ENCODE measurements around the gene SETBP1.

SETBP1 gene

GRCh38 chr18:44848644-44849335 is 168.1 kb downstream of the SETBP1 start:
- DNase-seq: no peak

- DNase-seq: no peak
Observed at GRCh38 chr18:44849361-44849760, 168.7 kb downstream of the SETBP1 start.

GRCh38 chr18:44850001-44850400 is 169.3 kb downstream of the SETBP1 start:
- DNase-seq: no peak

- no peak for DNase-seq
Observed at GRCh38 chr18:44851856-44852621, 171.4 kb downstream of the SETBP1 start.

GRCh38 chr18:44852818-44853217 is 172.1 kb downstream of the SETBP1 start:
- no peak for DNase-seq

GRCh38 chr18:44853430-44853829 is 172.7 kb downstream of the SETBP1 start:
- no peak for DNase-seq

- DNase-seq: no peak
Observed at GRCh38 chr18:44855681-44856080, 175.0 kb downstream of the SETBP1 start.

- peak; percentile 30 for DNase-seq
Observed at GRCh38 chr18:44856157-44856556, 175.5 kb downstream of the SETBP1 start.

- no peak for DNase-seq
Observed at GRCh38 chr18:44857081-44857480, 176.4 kb downstream of the SETBP1 start.

GRCh38 chr18:44857744-44858491 is 177.2 kb downstream of the SETBP1 start:
- DNase-seq: no peak

GRCh38 chr18:44859263-44859662 is 178.6 kb downstream of the SETBP1 start:
- no peak for DNase-seq

- no peak for DNase-seq
Observed at GRCh38 chr18:44859751-44860439, 179.2 kb downstream of the SETBP1 start.

GRCh38 chr18:44862112-44862511 is 181.4 kb downstream of the SETBP1 start:
- DNase-seq: no peak

GRCh38 chr18:44866103-44866502 is 185.4 kb downstream of the SETBP1 start:
- DNase-seq: no peak

- DNase-seq: no peak
Observed at GRCh38 chr18:44869533-44869932, 188.8 kb downstream of the SETBP1 start.

- DNase-seq: no peak
Observed at GRCh38 chr18:44870631-44871502, 190.2 kb downstream of the SETBP1 start.

- no peak for DNase-seq
Observed at GRCh38 chr18:44871771-44872170, 191.1 kb downstream of the SETBP1 start.

- no peak for DNase-seq
Observed at GRCh38 chr18:44876024-44876423, 195.3 kb downstream of the SETBP1 start.

GRCh38 chr18:44876755-44877154 is 196.1 kb downstream of the SETBP1 start:
- no peak for DNase-seq

- DNase-seq: no peak
Observed at GRCh38 chr18:44878335-44878734, 197.6 kb downstream of the SETBP1 start.

- DNase-seq: no peak
Observed at GRCh38 chr18:44880170-44880569, 199.5 kb downstream of the SETBP1 start.
